ENCODE data around the gene SYNE2.
"Not testable (repeated sequence)": the region's sequence is repeated elsewhere in the genome, so short reads cannot be mapped to it uniquely, and the experiment has no call there.

SYNE2 gene

DNA sequence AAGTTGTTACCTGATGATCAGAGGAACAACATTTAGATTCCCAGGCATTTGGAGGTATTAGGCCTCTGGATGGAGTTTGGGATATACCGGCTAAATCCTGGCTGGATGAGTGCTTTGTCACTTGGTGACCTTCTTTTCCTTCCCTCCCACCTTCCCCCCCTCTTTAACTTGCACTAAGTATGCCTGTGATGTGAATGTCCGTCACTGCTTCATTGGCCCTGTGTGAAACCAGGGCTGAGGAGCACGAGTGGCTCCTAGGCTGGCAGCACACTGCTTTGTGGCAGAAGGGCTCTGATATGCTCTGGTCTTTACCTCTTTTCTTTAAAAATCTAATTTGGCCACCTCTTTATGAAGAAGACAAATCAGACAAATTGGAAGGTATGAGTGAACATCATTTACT lies 345.7 kb downstream of the SYNE2 start:
- no peak for DNase-seq

GRCh38 chr14:64200170-64200569 lies 347.4 kb downstream of the SYNE2 start:
- DNase-seq, result no peak

DNA sequence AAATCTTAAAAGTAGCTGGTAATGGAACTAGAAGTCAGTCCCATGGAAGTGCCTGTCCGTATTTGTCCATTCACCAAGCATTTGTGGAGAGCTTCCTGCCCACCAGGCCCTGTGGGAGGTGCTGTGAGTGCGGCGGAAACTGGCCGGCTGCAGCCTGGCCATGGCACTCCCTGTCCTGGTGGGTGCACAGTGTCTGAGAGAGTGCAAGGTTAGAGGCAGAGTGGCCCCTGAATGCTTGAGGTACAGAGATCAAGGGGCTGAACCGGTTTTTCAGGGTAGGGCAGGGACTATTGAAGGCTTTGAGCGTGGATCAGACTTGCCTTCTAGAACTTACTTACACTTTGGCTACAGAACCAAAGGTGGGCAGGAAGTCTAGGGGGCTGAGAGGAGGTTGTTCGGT lies 348.5 kb downstream of the SYNE2 start:
- no peak for DNase-seq

GRCh38 chr14:64201921-64202545 lies 349.2 kb downstream of the SYNE2 start:
- no peak for DNase-seq

DNA sequence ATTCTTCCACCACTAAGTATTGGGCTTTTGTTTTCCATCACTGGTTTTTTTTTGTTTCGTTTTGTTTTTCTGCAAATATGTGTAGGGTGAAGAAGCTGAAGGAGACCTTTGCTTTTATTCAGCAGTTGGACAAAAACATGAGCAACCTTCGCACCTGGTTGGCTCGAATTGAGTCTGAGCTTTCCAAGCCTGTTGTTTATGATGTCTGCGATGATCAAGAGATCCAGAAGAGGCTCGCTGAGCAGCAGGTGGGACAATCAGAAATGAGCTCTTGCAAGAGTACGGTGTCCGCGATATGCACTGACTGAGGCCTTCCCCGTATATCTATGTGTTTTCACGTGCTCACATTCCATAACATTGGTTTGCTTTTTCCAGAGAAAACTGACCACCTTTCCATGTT lies 349.9 kb downstream of the SYNE2 start:
- no peak for DNase-seq

DNA sequence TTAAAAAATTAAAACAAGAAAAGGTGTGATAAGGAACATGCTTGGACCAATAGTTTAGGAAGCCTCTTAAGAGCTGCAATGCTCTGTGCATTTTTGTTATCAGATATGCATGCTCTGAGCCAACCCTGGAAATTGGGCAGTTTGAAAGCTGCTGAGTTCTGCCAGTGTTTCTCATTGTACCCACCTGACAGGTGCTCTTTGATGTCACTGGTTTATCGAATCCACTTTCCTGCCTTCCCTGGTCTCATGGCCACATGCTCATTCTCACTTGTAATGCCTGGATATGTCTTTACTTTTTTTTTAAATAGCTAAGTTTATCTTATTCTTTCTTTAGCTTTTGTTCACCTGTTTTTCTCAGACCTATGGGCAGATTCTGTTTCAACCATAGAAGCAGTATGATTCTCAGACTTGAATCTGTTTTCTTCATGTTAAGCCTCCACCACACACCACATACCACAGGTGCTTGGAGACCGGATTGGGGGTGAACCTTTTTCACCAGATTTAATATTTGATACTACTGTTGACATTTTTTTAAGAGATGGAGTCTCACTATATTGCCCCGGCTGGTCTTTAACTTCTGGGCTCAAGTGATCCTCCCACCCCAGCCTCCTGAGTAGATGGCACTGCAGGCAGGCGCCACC lies 350.7 kb downstream of the SYNE2 start:
- no peak for DNase-seq

- no peak for DNase-seq
Observed at GRCh38 chr14:64208261-64208660, 355.5 kb downstream of the SYNE2 start.

- no peak for DNase-seq
Observed at GRCh38 chr14:64208981-64209380, 356.2 kb downstream of the SYNE2 start.

DNA sequence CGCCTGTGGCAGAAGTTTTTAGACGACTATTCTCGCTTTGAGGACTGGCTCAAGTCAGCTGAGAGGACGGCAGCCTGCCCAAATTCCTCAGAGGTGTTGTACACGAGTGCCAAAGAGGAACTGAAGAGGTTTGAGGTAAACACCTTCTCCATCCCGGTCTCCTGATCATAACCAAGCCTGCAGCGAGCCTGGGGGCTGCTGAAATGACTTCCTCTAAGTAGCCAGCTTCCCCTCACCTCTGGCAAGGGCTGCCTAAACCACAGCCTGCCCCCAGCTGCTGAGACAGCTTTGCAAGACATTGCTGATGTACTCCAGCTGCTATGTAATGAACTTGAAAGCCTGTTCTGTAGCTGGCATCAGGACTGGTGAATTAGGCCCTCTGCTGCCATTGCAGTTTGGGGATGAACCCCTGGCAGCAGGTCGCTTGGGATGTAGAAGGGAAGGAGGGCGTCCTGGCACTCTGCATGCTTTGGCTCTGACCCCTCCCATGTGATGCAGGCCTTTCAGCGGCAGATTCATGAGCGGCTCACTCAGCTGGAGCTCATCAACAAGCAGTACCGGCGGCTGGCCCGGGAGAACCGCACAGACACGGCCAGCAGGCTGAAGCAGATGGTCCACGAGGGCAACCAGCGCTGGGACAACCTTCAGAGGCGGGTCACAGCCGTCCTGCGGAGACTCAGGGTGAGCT lies 356.8 kb downstream of the SYNE2 start:
- DNase-seq, result no peak

- no peak for DNase-seq
Observed at GRCh38 chr14:64210216-64210615, 357.4 kb downstream of the SYNE2 start.

- not testable (repeated sequence) for DNase-seq
Observed at GRCh38 chr14:64210912-64211311, 358.1 kb downstream of the SYNE2 start.

GRCh38 chr14:64212666-64213065 lies 359.9 kb downstream of the SYNE2 start:
- no peak for DNase-seq

- no peak for DNase-seq
Observed at GRCh38 chr14:64213086-64213485, 360.3 kb downstream of the SYNE2 start.

- no peak for DNase-seq
Observed at GRCh38 chr14:64213853-64214570, 361.2 kb downstream of the SYNE2 start.

- no peak for DNase-seq
Observed at GRCh38 chr14:64215274-64215673, 362.5 kb downstream of the SYNE2 start.

DNA sequence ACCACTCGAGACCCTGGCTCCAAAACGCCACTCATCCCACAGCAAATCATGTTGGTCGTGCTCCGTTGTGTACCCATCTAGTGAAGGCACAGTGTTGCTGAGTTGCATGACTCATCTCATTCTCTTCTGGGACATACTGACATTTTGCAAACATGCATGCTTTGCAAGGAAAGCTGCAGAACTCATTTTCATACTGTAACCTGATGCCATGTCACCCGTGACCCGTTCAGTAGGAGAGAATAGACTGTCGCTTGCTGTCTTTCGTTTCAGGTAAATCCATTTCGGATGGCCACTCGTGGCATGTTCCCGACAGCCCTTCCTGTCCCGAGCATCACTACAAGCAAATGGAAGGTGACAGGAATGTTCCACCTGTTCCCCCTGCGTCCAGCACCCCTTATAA lies 363.2 kb downstream of the SYNE2 start:
- no peak for DNase-seq

DNA sequence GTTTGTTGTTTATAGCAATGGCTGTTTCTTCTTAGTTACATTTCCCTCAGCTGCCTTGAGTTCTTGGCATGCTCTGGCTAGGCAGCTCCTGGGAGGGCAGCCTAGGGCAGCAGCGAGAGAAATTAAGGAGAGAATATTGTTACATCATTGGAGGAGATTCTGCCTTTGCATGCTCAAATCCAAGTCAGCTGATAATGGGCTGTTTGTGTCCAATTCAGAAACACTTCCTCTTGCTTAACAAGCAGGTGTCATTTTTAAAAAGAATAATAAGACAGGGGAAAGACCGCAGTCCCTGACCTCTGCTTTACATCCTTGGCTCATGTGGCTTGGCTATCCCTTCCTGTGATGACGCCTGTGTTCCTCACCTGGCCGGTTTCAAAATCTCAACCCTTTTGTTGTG lies 364.5 kb downstream of the SYNE2 start:
- no peak for DNase-seq

DNA sequence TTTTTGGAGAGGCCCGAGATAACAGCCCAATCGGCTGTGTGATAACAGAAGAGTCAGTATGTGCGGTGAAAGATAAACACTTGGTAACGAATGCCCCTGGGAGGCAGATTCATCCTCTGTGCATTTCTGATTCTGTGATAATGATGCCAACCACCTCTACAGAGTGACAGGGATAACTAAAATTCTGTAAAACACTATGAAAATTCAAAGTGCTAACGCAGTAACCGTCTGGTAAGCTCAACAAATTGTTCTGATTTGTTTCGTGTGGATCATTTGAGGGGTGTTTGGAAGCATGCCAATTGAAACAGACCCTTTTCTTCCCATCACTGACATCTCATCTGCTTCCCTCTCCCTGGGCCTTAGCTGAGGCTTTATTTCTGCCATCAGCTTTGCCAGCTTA lies 365.0 kb downstream of the SYNE2 start:
- no peak for DNase-seq

GRCh38 chr14:64218344-64219240 lies 365.8 kb downstream of the SYNE2 start:
- no peak for DNase-seq

GRCh38 chr14:64220056-64220455 lies 367.3 kb downstream of the SYNE2 start:
- DNase-seq, result no peak

DNA sequence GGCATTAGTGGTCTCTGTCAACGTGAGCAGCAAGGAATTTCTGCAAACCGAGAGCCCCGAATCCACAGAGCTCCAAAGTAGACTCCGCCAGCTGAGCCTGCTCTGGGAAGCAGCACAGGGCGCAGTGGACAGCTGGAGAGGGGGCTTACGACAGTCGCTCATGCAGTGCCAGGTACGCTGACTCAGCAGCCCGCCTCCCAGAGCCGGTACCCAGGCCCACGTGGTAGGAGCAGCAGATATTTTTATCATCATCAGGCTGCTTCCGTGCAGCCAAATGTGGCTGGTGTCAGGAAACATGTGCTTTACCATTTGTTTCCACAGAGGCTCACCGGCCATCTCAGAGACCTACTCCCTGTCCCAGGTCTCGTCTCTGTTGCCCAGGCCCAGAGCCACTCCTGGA lies 367.7 kb downstream of the SYNE2 start:
- no peak for DNase-seq

GRCh38 chr14:64221391-64222003 lies 368.7 kb downstream of the SYNE2 start:
- no peak for DNase-seq

Measured in GF-D8 (cell line).